HG02840 (cell line): Measurements from ENCODE around the gene SFMBT2.
"Not testable (repeated sequence)": the region's sequence is repeated elsewhere in the genome, so short reads cannot be mapped to it uniquely, and the experiment has no call there.

Experiments
- ATAC-seq: cut with Tn5 transposase; IDR thresholded peaks from one replicate; pipeline ENCODE4 v1.9.1; 2021; ENCODE audit warnings: mild to moderate bottlenecking, moderate library complexity, moderate number of reproducible peaks; ENCODE audit not compliant: unreplicated experiment, low FRiP score

Gene SFMBT2

DNA sequence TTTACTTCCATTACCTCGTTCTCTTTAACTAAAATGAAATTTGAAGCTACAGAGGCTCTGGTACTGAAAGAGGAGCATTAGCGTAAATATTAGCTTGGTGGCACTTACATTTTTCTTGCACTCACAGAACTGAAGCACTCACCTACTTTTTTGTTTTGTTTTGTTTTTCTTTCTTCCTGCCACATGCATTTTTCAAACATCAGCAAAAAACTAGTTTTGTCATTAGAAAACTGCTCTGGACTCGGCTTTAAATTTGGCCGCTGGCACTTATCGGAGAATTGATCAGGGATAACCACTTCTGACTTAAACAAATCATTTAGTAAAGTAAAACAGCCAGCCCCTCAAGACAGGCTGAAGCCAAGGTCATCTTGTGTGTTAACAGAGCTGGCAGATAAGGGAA is 216.3 kb downstream of the SFMBT2 start:
- no peak for ATAC-seq

DNA sequence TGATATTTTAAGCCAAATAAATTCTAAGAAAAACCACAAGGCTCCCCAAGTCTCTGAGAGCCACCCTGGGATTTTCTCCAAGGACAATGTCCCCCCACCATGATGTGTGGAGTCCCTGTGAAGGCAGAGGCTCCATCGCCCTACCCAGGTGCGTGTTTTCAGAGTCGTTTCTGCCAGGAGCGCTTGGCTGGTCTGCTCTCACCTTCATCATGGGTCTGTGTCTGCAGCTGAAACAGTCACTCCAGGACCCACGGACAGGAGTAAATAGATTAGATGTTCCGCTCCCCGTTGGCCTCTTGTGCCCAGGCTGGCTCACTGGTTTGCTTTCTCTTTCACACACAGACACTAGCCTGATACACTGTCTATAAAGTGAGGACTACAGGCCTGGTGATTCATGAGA is 217.5 kb downstream of the SFMBT2 start:
- ATAC-seq = no peak

DNA sequence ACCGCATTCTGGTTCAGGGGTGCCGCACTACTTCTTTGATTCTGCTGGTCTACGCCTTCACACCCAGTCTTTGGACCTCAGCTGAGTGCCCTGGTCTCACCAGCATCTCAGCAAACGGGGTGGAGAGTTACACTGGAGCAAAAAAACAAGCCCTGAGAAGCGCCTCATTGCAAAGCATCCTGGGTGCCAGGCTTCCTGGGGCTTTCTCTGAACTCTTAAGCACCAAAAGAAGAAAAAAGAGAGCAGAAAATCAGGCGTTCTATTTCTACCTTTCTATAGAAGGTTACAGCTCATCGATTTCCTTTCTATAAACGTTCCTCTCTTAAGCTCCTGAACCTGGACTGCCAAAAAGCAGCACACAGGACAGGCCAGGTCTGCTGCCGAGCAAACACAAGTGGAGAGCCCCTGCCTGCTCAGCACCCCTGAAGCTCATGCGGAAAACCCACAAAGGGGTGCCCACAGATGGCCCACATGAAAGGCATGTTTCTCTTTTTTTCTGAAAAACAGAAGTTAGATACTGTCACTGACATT is 217.9 kb downstream of the SFMBT2 start:
- no peak for ATAC-seq

- ATAC-seq = no peak
Observed at GRCh38 chr10:7192061-7192460, 218.8 kb downstream of the SFMBT2 start.

DNA sequence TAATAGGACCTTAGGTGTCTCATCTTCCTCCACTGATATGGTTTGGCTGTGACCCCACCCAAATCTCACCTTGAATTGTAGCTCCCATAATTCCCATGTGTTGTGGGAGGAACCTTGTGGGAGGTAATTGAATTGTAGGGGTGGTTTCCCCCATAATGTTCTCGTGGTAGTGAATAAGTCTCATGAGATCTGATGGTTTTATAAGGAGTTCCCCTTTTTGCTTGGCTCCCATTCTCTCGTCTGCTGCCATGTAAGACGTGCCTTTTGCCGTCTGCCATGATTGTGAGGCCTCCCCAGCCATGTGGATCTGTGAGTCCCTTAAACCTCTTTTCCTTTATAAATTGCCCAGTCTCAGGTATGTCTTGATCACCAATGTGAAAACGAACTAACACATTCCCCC is 220.1 kb downstream of the SFMBT2 start:
- not testable (repeated sequence) for ATAC-seq

DNA sequence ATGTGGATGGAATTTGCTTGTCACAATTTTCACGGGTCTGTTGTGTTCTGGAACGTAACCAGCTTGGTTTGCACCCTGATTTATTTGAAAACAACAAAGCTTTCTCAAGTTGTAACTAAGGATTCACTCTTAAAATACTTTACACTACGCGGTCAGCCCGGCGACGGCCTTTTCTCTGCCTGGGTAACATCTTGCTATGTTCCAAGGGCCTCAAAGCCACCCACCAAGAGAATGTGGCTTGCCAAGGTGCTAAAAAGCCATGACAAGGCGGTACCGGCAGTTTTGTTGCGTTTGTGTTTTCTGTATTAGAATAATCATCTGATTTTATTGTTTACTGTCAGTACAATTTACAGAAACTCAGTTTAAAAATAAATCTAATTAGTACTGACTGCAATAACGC is 220.9 kb downstream of the SFMBT2 start:
- no peak for ATAC-seq

DNA sequence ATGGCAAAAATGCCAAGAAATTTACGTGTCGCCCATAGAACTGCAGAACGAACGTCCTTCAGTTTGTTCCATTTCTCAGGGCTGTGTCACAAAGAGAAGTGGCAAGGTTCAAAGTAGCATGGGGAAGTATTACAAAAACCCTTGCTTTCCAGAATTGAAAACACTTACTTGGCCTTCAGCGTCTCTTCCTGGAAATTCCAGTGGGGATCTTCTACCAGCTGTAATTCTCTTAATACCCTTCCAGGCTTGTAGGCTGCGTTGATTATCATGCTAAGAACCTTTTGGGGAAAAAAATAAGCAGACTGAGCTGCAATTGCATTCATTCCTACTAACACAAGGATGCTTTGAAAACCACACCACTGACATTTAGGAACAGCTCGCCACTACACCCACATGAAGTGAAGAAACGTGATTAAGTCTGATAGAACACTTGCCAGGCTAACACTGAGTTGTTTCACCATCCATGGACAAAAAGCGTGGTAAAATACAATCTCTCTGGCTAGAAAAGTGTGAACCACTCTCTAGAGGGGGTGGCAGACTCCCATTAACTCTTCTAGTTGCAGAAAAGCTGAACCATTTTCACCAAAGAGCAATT is 222.3 kb downstream of the SFMBT2 start:
- no peak for ATAC-seq

- ATAC-seq = no peak
Observed at GRCh38 chr10:7186387-7187018, 224.3 kb downstream of the SFMBT2 start.

DNA sequence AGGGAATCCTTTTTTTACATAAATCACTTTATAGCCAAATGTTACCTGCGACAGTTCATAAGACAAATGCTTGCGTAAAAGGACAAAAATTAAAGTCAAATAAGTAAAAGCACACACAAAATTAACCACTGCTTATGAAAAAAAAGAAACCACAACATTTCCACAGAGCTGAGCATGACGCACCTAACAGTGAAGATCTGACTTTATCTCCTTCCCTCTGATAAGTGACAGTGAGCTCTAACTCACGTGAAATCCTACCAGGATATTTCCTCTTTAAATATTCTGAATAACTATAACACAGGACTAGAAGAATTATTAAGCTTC is 225.5 kb downstream of the SFMBT2 start:
- ATAC-seq = no peak

DNA sequence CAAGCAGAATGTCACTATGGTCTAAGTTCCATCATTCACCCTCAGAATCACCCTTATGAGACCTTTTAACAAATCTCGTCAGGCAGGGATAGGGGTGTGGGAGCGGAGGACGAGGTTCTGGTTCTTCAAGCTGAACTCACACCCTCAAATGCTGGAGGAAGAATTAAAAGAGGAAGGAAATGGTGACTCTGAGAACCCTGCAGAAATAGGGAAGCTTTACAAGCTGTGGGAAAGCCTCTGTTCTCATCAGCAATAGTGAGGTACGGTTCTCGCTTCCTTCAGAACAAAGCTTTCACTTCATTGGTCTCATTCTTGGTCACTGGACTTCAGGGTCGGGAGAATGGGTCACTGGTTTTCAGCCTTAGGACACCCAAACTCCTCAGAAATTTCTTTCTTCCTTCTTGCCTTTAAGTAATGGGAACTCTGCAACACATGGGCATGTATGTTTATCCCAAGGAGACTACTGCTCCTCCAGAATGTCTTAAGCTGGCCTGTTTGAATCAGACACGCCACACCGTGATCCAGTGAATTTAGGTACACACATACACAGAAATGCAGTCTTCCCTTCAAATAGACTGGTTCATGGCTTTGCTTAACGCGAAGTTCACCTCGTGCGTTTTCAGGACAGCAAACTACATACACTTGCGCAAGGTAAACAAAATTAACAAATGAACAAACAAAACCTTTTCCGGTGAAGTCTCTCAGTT is 226.0 kb downstream of the SFMBT2 start:
- ATAC-seq = no peak

DNA sequence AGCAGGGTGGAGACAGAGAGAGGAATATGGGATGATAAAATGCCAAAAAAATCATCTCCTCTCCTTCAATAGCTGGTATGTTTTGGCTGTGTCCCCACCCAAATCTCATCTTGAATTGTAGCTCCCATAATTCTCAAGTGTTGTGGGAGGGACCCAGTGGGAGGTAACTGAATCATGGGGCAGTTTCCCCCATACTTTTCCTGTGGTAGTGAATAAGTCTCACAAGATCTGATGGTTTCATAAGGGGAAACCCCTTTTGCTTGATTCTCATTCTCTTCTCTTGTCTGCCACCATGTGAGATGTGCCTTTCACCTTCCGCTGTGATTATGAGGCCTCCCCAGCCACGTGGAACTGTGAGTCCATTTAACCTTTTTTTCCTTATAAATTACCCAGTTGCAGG is 226.7 kb downstream of the SFMBT2 start:
- not testable (repeated sequence) for ATAC-seq

- ATAC-seq = not testable (repeated sequence)
Observed at GRCh38 chr10:7182327-7182726, 228.5 kb downstream of the SFMBT2 start.

- no peak for ATAC-seq
Observed at GRCh38 chr10:7181420-7181819, 229.4 kb downstream of the SFMBT2 start.

GRCh38 chr10:7179536-7179935 is 231.3 kb downstream of the SFMBT2 start:
- ATAC-seq = no peak

DNA sequence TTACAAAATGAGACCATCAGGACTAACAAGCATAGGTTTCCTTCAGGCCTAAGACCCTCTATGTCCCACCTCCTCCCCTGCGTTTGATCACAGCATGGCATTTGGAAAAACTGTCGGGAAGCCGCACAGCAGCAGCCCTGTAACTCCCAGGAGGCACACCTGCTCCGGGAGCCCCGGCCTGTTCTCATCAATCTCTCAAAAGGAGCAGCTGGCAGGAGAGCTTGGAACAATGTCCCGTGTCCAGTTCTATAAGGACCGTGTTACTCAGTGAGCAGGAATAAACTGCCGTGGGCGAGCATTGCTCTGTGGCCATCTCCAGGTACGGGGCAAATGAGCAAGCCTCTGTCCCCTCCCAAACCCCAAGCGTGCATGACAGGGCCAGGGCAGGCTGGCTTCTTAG is 236.9 kb downstream of the SFMBT2 start:
- ATAC-seq = no peak

GRCh38 chr10:7171825-7172224 is 239.0 kb downstream of the SFMBT2 start:
- no peak for ATAC-seq

GRCh38 chr10:7170626-7171322 is 240.1 kb downstream of the SFMBT2 start:
- ATAC-seq = no peak

DNA sequence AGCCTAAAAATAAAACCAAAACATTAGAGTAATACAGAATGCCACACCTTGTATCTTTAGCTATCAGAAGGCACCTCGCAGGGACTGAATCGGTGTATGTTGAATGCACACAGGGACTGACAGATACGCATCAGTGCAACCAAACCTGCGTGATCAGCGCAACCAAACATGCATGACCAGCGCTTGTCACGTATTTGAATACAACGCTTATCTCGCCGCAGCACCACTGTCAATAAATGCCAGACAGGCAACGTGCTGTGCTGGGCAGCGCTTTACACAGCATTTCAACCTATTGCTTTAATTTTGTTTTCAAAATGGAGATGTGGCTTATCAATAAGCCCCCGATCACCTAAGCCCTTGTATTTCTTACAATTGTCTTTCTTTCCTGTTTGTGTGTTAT is 242.4 kb downstream of the SFMBT2 start:
- ATAC-seq = no peak

DNA sequence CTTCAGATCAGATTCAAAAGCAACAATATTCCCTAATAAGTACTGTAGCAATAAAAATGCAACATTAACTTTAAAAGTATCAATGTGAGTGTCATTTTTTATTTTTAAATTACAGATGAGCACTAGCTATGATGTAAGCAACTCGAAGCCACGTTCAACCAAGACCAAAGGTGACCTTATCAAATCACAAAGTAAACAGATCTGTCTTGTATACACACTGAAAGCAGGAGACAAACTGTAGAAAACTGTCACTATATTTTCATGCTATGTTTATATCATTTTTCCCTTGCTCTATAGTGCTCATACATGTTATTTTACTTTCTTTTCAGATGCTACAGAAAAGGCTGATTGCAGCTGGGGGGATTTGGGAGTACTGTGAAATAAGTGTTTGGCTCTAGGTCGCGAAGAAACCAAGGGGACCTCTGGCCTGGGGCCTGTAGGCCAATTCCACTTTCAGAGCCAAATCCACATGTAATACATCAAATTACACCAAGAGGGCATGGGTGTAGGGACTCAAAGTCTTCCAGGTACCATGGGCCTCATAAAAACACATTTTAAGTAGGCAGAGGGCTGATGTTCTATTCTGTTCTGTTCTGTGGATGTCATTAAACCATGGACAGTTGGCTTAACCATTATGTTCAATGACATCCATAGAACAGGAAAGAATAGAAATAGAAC is 245.2 kb downstream of the SFMBT2 start:
- ATAC-seq = no peak

DNA sequence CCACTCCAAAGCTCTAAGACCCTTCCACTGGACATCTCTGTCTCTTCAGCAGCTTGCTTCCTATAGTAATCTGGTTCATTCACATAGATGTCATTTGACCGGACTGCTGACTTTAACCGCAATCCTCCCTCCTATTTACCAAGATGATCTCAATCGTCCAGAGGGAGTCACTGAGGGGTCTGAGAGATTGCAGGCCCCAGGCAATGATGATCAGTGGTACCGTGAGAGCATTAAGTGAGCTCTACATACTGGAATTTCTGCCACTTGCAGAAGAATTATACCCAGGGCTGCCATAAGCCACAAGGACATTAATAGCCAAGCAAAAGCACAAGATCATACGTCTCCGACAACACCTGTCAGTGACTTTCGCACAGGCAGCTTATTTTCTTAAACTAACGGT is 245.9 kb downstream of the SFMBT2 start:
- ATAC-seq = no peak

- no peak for ATAC-seq
Observed at GRCh38 chr10:7162331-7162730, 248.5 kb downstream of the SFMBT2 start.
